Ascending aorta (tissue), 2 donors: ENCODE measurements around the gene AOAH. TPM values are rescaled to one million over a fixed set of nuclear protein-coding genes. Genes with fewer than 3 reads are reported as not detected.

Experiments
- DNase-seq, 2 donors: peaks; one replicate each; pipeline ENCODE4 v3.0.0-alpha.2; 2019; ENCODE audit warnings: low spot score in 2 of 2
- H3K27ac ChIP-seq, 2 donors: fragments of 200-600 bp; sonication (generic); one replicate each; pipeline ENCODE4 v1.5.1; 2016 to 2017; ENCODE audit warnings: mild to moderate bottlenecking in 1 of 2
- H3K27me3 ChIP-seq: fragments of 200-600 bp; sonication (generic); one replicate; pipeline ENCODE4 v1.5.1; 2017
- H3K36me3 ChIP-seq, 2 donors: fragments of 200-600 bp; sonication (generic); one replicate each; pipeline ENCODE4 v1.5.1; 2016
- H3K4me1 ChIP-seq, 2 donors: fragments of 200-600 bp; sonication (generic); one replicate each; pipeline ENCODE4 v1.5.1; 2016 to 2017; ENCODE audit warnings: mild to moderate bottlenecking in 1 of 2
- H3K4me3 ChIP-seq, 2 donors: fragments of 200-600 bp; sonication (generic); one replicate each; pipeline ENCODE4 v1.5.1; 2016 to 2017; ENCODE audit warnings: mild to moderate bottlenecking in 1 of 2
- H3K9me3 ChIP-seq, 2 donors: fragments of 200-600 bp; sonication (generic); one replicate each; pipeline ENCODE4 v1.5.1; 2016
- CTCF ChIP-seq, 3 experiments: fragments of 200-600 bp in 2 of 3; fragments of 450-650 bp in 1 of 3; sonication (generic) in 2 of 3; IDR thresholded peaks; one replicate each; pipeline ENCODE4 v1.5.1; 2016 to 2019; ENCODE audit warnings: antibody characterized with exemption in 3 of 3, mild to moderate bottlenecking in 1 of 3, moderate library complexity in 1 of 3
- intact Hi-C: fragments of 100-400 bp; cut with DNase I; formaldehyde crosslinking; loops from one replicate; pipeline ENCODE4 v1.15.1; 2023
- total RNA-seq: library from RNA; depleted of rRNA; stranded (reverse); fragments of >200 nt; gene quantifications from one replicate; pipeline ENCODE4 v1.1.0, GENCODE V29; 2016

AOAH gene
- total RNA-seq, 1 donor from 2014 or later = 0.75 TPM

GRCh38 chr7:36606976-36607720, 117.1 kb downstream of the AOAH start:
- Histone ChIP-seq H3K27ac (no peak overlapping the region), H3K4me3 (no peak overlapping the region), H3K4me1 (no peaks in the 10 kb centered on the region), H3K27me3 (no peaks in the 10 kb centered on the region), H3K9me3 (no peaks in the 10 kb centered on the region), H3K36me3 (no peaks in the 10 kb centered on the region)
- DNase-seq = no peak
- intact Hi-C loops = no loop called here
- TF ChIP-seq CTCF (IDR thresholded peaks at IDR 0.05) = no peak

GRCh38 chr7:36606153-36606975, 117.9 kb downstream of the AOAH start:
- intact Hi-C loops = no loop called here
- Histone ChIP-seq H3K4me1 (no peaks in the 10 kb centered on the region), H3K9me3 (no peaks in the 10 kb centered on the region), H3K27me3 (no peaks in the 10 kb centered on the region), H3K4me3 (no peak overlapping the region), H3K36me3 (no peaks in the 10 kb centered on the region), H3K27ac (no peak overlapping the region)
- no peak for DNase-seq
- TF ChIP-seq CTCF (IDR thresholded peaks at IDR 0.05) = no peak

GRCh38 chr7:36605261-36606051, 118.8 kb downstream of the AOAH start:
- H3K36me3 ChIP-seq = no peaks in the 10 kb centered on the region
- H3K4me1 ChIP-seq = no peaks in the 10 kb centered on the region
- H3K4me3 ChIP-seq = no peak overlapping the region
- intact Hi-C loops = no loop called here
- DNase-seq = no peak
- no peak overlapping the region for H3K27ac ChIP-seq
- H3K9me3 ChIP-seq = no peaks in the 10 kb centered on the region
- no peak for TF ChIP-seq CTCF (IDR thresholded peaks at IDR 0.05)
- H3K27me3 ChIP-seq = no peaks in the 10 kb centered on the region

- intact Hi-C loops = no loop called here
- no peaks in the 10 kb centered on the region for H3K9me3 ChIP-seq
- no peaks in the 10 kb centered on the region for H3K4me1 ChIP-seq
- no peak for DNase-seq
- no peaks in the 10 kb centered on the region for H3K36me3 ChIP-seq
- no peak for TF ChIP-seq CTCF (IDR thresholded peaks at IDR 0.05)
- no peak overlapping the region for H3K27ac ChIP-seq
- H3K27me3 ChIP-seq = no peaks in the 10 kb centered on the region
- H3K4me3 ChIP-seq = no peak overlapping the region
Observed at GRCh38 chr7:36604806-36605205, 119.5 kb downstream of the AOAH start.

GRCh38 chr7:36602934-36603887, 121.1 kb downstream of the AOAH start:
- no peak overlapping the region for H3K27ac ChIP-seq
- no peaks in the 10 kb centered on the region for H3K4me1 ChIP-seq
- H3K36me3 ChIP-seq = no peaks in the 10 kb centered on the region
- H3K4me3 ChIP-seq = no peak overlapping the region
- no peak for DNase-seq
- H3K9me3 ChIP-seq = no peaks in the 10 kb centered on the region
- intact Hi-C loops = no loop called here
- no peak for TF ChIP-seq CTCF (IDR thresholded peaks at IDR 0.05)
- H3K27me3 ChIP-seq = no peaks in the 10 kb centered on the region
